C4-2B (cell line): ENCODE data around the gene LRIG1.

Experiments used
- CTCF ChIP-seq: fragments of 450-650 bp; conservative IDR thresholded peaks from 2 replicates; pipeline ENCODE4 v1.5.1; 2017; ENCODE audit warnings: mild to moderate bottlenecking
- ZFX ChIP-seq: fragments of 450-650 bp; IDR thresholded peaks from 2 replicates; pipeline ENCODE4 v1.6.1; 2017

- TF ChIP-seq CTCF (no peak), ZFX (no peak)
Measured at GRCh38 chr3:66413151-66413751, 87.6 kb downstream of the LRIG1 start.
